Neural progenitor cell (in vitro differentiated cells): Measurements from ENCODE around the gene PDCD7. TPM values are rescaled to one million over a fixed set of nuclear protein-coding genes. Genes with fewer than 3 reads are reported as not detected.
"Not testable (repeated sequence)": the region's sequence is repeated elsewhere in the genome, so short reads cannot be mapped to it uniquely, and the experiment has no call there.

ENCODE experiments used
- DNase-seq: peaks from one replicate; pipeline ENCODE4 v3.0.0-alpha.2; 2016; ENCODE audit warnings: low spot score
- H2AFZ ChIP-seq: fragments of 200-600 bp; sonication (generic); replicated peaks from 2 replicates; pipeline ENCODE4 v1.6.1; 2016; ENCODE audit warnings: antibody characterized with exemption
- H3F3A ChIP-seq: fragments of 200-600 bp; sonication (generic); 2 replicates; pipeline ENCODE4 v1.6.1; 2016; ENCODE audit warnings: antibody characterized with exemption, low read depth
- H3K27ac ChIP-seq: fragments of 200-600 bp; sonication (generic); 2 replicates; pipeline ENCODE4 v1.5.1; 2016; ENCODE audit warnings: mild to moderate bottlenecking
- H3K27me3 ChIP-seq: fragments of 200-600 bp; sonication (generic); 2 replicates; pipeline ENCODE4 v1.6.1; 2016; ENCODE audit warnings: mild to moderate bottlenecking, moderate library complexity
- H3K36me3 ChIP-seq: fragments of 200-600 bp; sonication (generic); 2 replicates; pipeline ENCODE4 v1.5.1; 2016
- H3K4me1 ChIP-seq: fragments of 200-600 bp; sonication (generic); 2 replicates; pipeline ENCODE4 v1.6.1; 2016; ENCODE audit warnings: mixed run types
- H3K4me2 ChIP-seq: fragments of 200-600 bp; sonication (generic); 2 replicates; pipeline ENCODE4 v1.6.1; 2016
- H3K4me3 ChIP-seq: fragments of 200-600 bp; sonication (generic); 2 replicates; pipeline ENCODE4 v1.5.1; 2016
- H3K79me2 ChIP-seq: fragments of 200-600 bp; sonication (generic); 2 replicates; pipeline ENCODE4 v1.6.1; 2016; ENCODE audit warnings: low read depth
- H3K9ac ChIP-seq: fragments of 200-600 bp; sonication (generic); 2 replicates; pipeline ENCODE4 v1.6.1; 2016
- H3K9me3 ChIP-seq: fragments of 200-600 bp; sonication (generic); 2 replicates; pipeline ENCODE4 v1.5.1; 2016; ENCODE audit warnings: low read depth
- H4K20me1 ChIP-seq: fragments of 200-600 bp; sonication (generic); 2 replicates; pipeline ENCODE4 v1.6.1; 2016; ENCODE audit warnings: low read depth
- H3K27ac Mint-ChIP-seq: 3 replicates; pipeline ENCODE4 v1.8.0; 2021; ENCODE audit warnings: mixed read lengths
- H3K27me3 Mint-ChIP-seq: 2 replicates; pipeline ENCODE4 v1.8.0; 2022; ENCODE audit warnings: low read depth, mild to moderate bottlenecking, inconsistent platforms, moderate library complexity, mixed read lengths; ENCODE audit not compliant: insufficient read depth
- H3K36me3 Mint-ChIP-seq: 3 replicates; pipeline ENCODE4 v1.8.0; 2021; ENCODE audit warnings: mixed read lengths
- H3K4me1 Mint-ChIP-seq: 3 replicates; pipeline ENCODE4 v1.8.0; 2021; ENCODE audit warnings: mixed read lengths
- H3K4me3 Mint-ChIP-seq: 3 replicates; pipeline ENCODE4 v1.8.0; 2021; ENCODE audit warnings: mild to moderate bottlenecking, moderate library complexity, mixed read lengths
- H3K9me3 Mint-ChIP-seq: 3 replicates; pipeline ENCODE4 v1.8.0; 2020; ENCODE audit warnings: mixed read lengths
- CTCF ChIP-seq: fragments of 200-600 bp; sonication (generic); IDR thresholded peaks from 2 replicates; pipeline ENCODE4 v1.5.1; 2017; ENCODE audit warnings: antibody characterized with exemption, mild to moderate bottlenecking
- EZH2 ChIP-seq: fragments of 200-600 bp; sonication (generic); IDR thresholded peaks from 2 replicates; pipeline ENCODE4 v1.6.1; 2017; ENCODE audit warnings: antibody characterized with exemption, mild to moderate bottlenecking, moderate library complexity
- EZH2phosphoT487 ChIP-seq: fragments of 200-600 bp; sonication (generic); IDR thresholded peaks from 2 replicates; pipeline ENCODE4 v1.6.1; 2017; ENCODE audit warnings: antibody characterized with exemption
- total RNA-seq: library from RNA; depleted of rRNA; stranded (reverse); fragments of >200 nt; gene quantifications from 2 replicates; pipeline ENCODE4 v1.2.3, GENCODE V29; 2015; ENCODE audit warnings: low replicate concordance

The PDCD7 gene
- 24.7 and 26.2 TPM in 2 replicates for total RNA-seq

GRCh38 chr15:65133548-65134200, at the start of gene PDCD7:
Gene PDCD7, minus strand, starts transcription at chr15:65133808. Its CDS starts 27 bp downstream, at chr15:65133781.
- no peaks in the 10 kb centered on the region for H3K4me1 ChIP-seq
- Mint-ChIP-seq H3K27me3 (peaks cover 10% of the 10 kb centered on the region), H3K9me3 (peaks cover 21% of the 10 kb centered on the region), H3K4me3 (peak within 1 kb of the TSS; percentile 96), H3K36me3 (peaks cover 29% of the 10 kb centered on the region), H3K4me1 (peaks cover 28% of the 10 kb centered on the region), H3K27ac (peak within 1 kb of the TSS; percentile 99)
- no peak within 1 kb of the TSS for H3K27ac ChIP-seq
- H3K36me3 ChIP-seq = no peaks in the 10 kb centered on the region
- DNase-seq = peak; percentile 92
- peak within 1 kb of the TSS; percentile 55 for H3K4me3 ChIP-seq
- peak within 1 kb of the TSS; percentile 79 for H3K9ac ChIP-seq
- H4K20me1 ChIP-seq = peaks cover 33% of the 10 kb centered on the region
- no peaks in the 10 kb centered on the region for H3F3A ChIP-seq
- H3K79me2 ChIP-seq = peaks cover 29% of the 10 kb centered on the region
- peak within 1 kb of the TSS; percentile 81 for H2AFZ ChIP-seq
- H3K4me2 ChIP-seq = peak within 1 kb of the TSS; percentile 85
- no peak for TF ChIP-seq CTCF
- TF ChIP-seq EZH2 = no peak
- TF ChIP-seq EZH2phosphoT487 = no peak
- no peaks in the 10 kb centered on the region for H3K9me3 ChIP-seq
- H3K27me3 ChIP-seq = no peaks in the 10 kb centered on the region

GRCh38 chr15:65182538-65182937, 48.9 kb upstream of the PDCD7 start:
- Mint-ChIP-seq H3K9me3 (no peaks in the 10 kb centered on the region), H3K4me1 (peaks cover 19% of the 10 kb centered on the region), H3K27ac (no peak overlapping the region), H3K36me3 (peaks cover 7% of the 10 kb centered on the region), H3K4me3 (peak overlapping the region; percentile 98), H3K27me3 (no peaks in the 10 kb centered on the region)
- DNase-seq = no peak
- peaks cover 5% of the 10 kb centered on the region for H3F3A ChIP-seq
- H3K4me2 ChIP-seq = no peak overlapping the region
- no peak overlapping the region for H3K4me3 ChIP-seq
- H3K36me3 ChIP-seq = peaks cover 12% of the 10 kb centered on the region
- no peak for TF ChIP-seq CTCF
- no peak for TF ChIP-seq EZH2
- no peak for TF ChIP-seq EZH2phosphoT487
- H3K27me3 ChIP-seq = no peaks in the 10 kb centered on the region
- no peaks in the 10 kb centered on the region for H3K9me3 ChIP-seq
- H3K27ac ChIP-seq = no peak overlapping the region
- peaks cover 6% of the 10 kb centered on the region for H3K4me1 ChIP-seq
- H4K20me1 ChIP-seq = no peaks in the 10 kb centered on the region
- H3K79me2 ChIP-seq = peaks cover 58% of the 10 kb centered on the region
- no peak overlapping the region for H3K9ac ChIP-seq
- no peak overlapping the region for H2AFZ ChIP-seq

- not testable (repeated sequence) for H3K9ac ChIP-seq, H3K27me3 ChIP-seq, H3K4me3 Mint-ChIP-seq, H3K27ac ChIP-seq, H3K27ac Mint-ChIP-seq, DNase-seq, H4K20me1 ChIP-seq, H3K9me3 ChIP-seq, H3K36me3 Mint-ChIP-seq, H3K27me3 Mint-ChIP-seq, H3K4me3 ChIP-seq, H3F3A ChIP-seq, H3K9me3 Mint-ChIP-seq, H3K4me1 ChIP-seq, H2AFZ ChIP-seq, H3K4me2 ChIP-seq
- H3K4me1 Mint-ChIP-seq = peaks cover 19% of the 10 kb centered on the region
- Histone ChIP-seq H3K36me3 (peaks cover 12% of the 10 kb centered on the region), H3K79me2 (peaks cover 58% of the 10 kb centered on the region)
Measured at GRCh38 chr15:65181582-65182353, 48.2 kb upstream of the PDCD7 start.

GRCh38 chr15:65180167-65180566, 46.6 kb upstream of the PDCD7 start:
- Histone ChIP-seq H4K20me1 (no peaks in the 10 kb centered on the region), H3K36me3 (peaks cover 12% of the 10 kb centered on the region), H3K4me3 (no peak overlapping the region), H3K9me3 (no peaks in the 10 kb centered on the region), H3F3A (no peaks in the 10 kb centered on the region), H3K4me2 (no peak overlapping the region), H3K79me2 (peaks cover 58% of the 10 kb centered on the region), H3K27ac (no peak overlapping the region), H2AFZ (no peak overlapping the region), H3K9ac (no peak overlapping the region), H3K4me1 (peaks cover 6% of the 10 kb centered on the region), H3K27me3 (no peaks in the 10 kb centered on the region)
- Mint-ChIP-seq H3K36me3 (peaks cover 7% of the 10 kb centered on the region), H3K27ac (no peak overlapping the region), H3K4me1 (peaks cover 13% of the 10 kb centered on the region), H3K27me3 (no peaks in the 10 kb centered on the region), H3K9me3 (no peaks in the 10 kb centered on the region), H3K4me3 (no peak overlapping the region)
- no peak for TF ChIP-seq EZH2
- no peak for DNase-seq
